ENCODE data around the gene CABP4. TPM values are rescaled to one million over a fixed set of nuclear protein-coding genes. Genes with fewer than 3 reads are reported as not detected.
"Not testable (repeated sequence)": the region's sequence is repeated elsewhere in the genome, so short reads cannot be mapped to it uniquely, and the experiment has no call there.

CABP4 gene
- total and polyA plus RNA-seq, 2 donors (not counting 3 experiments of a cell fraction or from before 2014, with no cell fraction given): 2.4 to 5.0 TPM

DNA sequence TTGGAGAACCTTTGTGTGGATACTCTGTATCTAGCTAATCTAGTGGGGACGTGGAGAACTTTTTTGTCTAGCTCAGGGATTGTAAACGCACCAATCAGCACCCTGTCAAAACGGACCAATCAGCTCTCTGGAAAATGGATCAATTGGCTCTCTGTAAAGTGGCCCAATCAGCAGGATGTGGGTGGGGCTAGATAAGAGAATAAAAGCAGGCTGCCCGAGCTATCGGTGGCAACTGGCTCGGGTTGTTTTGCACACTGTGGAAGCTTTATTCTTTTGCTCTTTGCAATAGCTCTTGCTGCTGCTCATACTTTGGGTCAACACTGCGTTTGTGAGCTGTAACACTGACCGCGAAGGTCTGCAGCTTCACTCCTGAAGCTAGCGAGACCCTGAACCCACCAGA, 21.5 kb downstream of the CABP4 start:
- H3K4me1 ChIP-seq (ENCODE audit: control insufficient read depth, extremely low read depth, insufficient read depth, low read length); H3K27me3 ChIP-seq (ENCODE audit: control insufficient read depth in 2 of 2, insufficient read depth in 2 of 2, low read length in 2 of 2); dilution Hi-C loops (cut with MboI; ENCODE audit: extremely low pct_ligation_motif_present, low sequenced_read_pairs); FAIRE-seq; intact Hi-C loops (cut with micrococcal nuclease); H2AFZ ChIP-seq (ENCODE audit: low read depth, low read length); H3K9me1 ChIP-seq (replicated peaks; ENCODE audit: control insufficient read depth, extremely low read depth, insufficient read depth, low read length); H3K9me3 ChIP-seq (replicated peaks; ENCODE audit: control insufficient read depth, insufficient read depth, low read length); H3K4me3 ChIP-seq (replicated peaks in 1 of 3; ENCODE audit: insufficient read depth in 1 of 3, low read depth in 1 of 3, low read length in 3 of 3); H3K79me2 ChIP-seq (ENCODE audit: control insufficient read depth, insufficient read depth, low read length); H3K9ac ChIP-seq (replicated peaks; ENCODE audit: extremely low read depth, insufficient read depth, low read length); H4K20me1 ChIP-seq (replicated peaks; ENCODE audit: control insufficient read depth, extremely low read depth, insufficient read depth, low read length); BruUV-seq (replicated peaks); H3K36me3 ChIP-seq (ENCODE audit: control insufficient read depth in 2 of 2, extremely low read depth in 1 of 2, insufficient read depth in 2 of 2, low read length in 2 of 2); H3K4me2 ChIP-seq (ENCODE audit: insufficient read depth, low read length); DNase-seq (ENCODE audit: low read depth, low spot score); H3K27ac ChIP-seq (ENCODE audit: insufficient read depth, low read depth, low read length): not testable (repeated sequence)
- ChIA-PET CTCF (interaction anchor here (1.2 kb wide), 1 partner anchor 22 kb away, joined by 3 read pairs; the partner anchor contains the start of gene CABP4), POLR2A (interaction anchor here (0.5 kb wide), 1 partner anchor 37 kb away, joined by 3 read pairs; no protein-coding TSS in a partner anchor)

DNA sequence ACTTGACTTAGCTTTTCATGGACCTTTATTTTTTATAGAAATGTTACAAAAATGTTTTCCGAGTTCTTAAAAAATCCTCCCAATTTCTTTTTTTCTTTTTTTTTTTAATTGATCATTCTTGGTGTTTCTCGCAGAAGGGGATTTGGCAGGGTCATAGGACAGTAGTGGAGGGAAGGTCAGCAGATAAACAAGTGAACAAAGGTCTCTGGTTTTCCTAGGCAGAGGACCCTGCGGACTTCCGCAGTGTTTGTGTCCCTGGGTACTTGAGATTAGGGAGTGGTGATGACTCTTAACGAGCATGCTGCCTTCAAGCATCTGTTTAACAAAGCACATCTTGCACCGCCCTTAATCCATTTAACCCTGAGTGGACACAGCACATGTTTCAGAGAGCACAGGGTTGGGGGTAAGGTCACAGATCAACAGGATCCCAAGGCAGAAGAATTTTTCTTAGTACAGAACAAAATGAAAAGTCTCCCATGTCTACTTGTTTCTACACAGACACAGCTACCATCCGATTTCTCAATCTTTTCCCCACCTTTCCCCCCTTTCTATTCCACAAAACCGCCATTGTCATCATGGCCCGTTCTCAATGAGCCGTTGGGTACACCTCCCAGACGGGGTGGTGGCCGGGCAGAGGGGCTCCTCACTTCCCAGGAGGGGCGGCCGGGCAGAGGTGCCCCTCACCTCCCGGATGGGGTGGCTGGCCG, 22.3 kb downstream of the CABP4 start:
- H3K9me1 ChIP-seq (replicated peaks; ENCODE audit: control insufficient read depth, extremely low read depth, insufficient read depth, low read length); H3K9me3 ChIP-seq (replicated peaks; ENCODE audit: control insufficient read depth, insufficient read depth, low read length); H3K27me3 ChIP-seq (ENCODE audit: control insufficient read depth in 2 of 2, insufficient read depth in 2 of 2, low read length in 2 of 2); FAIRE-seq; DNase-seq (ENCODE audit: low read depth, low spot score); H3K4me3 ChIP-seq (replicated peaks in 1 of 3; ENCODE audit: insufficient read depth in 1 of 3, low read depth in 1 of 3, low read length in 3 of 3); H3K36me3 ChIP-seq (ENCODE audit: control insufficient read depth in 2 of 2, extremely low read depth in 1 of 2, insufficient read depth in 2 of 2, low read length in 2 of 2); H3K4me2 ChIP-seq (ENCODE audit: insufficient read depth, low read length); H4K20me1 ChIP-seq (replicated peaks; ENCODE audit: control insufficient read depth, extremely low read depth, insufficient read depth, low read length); H2AFZ ChIP-seq (ENCODE audit: low read depth, low read length); POLR2A ChIA-PET; intact Hi-C loops (cut with micrococcal nuclease); H3K4me1 ChIP-seq (ENCODE audit: control insufficient read depth, extremely low read depth, insufficient read depth, low read length); H3K79me2 ChIP-seq (ENCODE audit: control insufficient read depth, insufficient read depth, low read length); BruUV-seq (replicated peaks); H3K9ac ChIP-seq (replicated peaks; ENCODE audit: extremely low read depth, insufficient read depth, low read length); H3K27ac ChIP-seq (ENCODE audit: insufficient read depth, low read depth, low read length); dilution Hi-C loops (cut with MboI; ENCODE audit: extremely low pct_ligation_motif_present, low sequenced_read_pairs): not testable (repeated sequence)
- CTCF ChIA-PET: interaction anchor here (1.1 kb wide), 1 partner anchor 107 kb away, joined by 5 read pairs; no protein-coding TSS in a partner anchor
